Fibroblast of skin of left quadriceps (primary cell): ENCODE measurements around the gene INCA1.

Experiments used
- DNase-seq, 2 experiments: peaks; one replicate each; pipeline ENCODE4 v3.0.0-alpha.2; 2013; ENCODE audit warnings: low read depth in 2 of 2

The INCA1 gene

GRCh38 chr17:5011928-5012327 lies 14.6 kb upstream of the INCA1 start:
- no peak for DNase-seq

GRCh38 chr17:5003214-5003867 lies 6.0 kb upstream of the INCA1 start:
- DNase-seq = no peak

GRCh38 chr17:5002121-5002788 lies 4.9 kb upstream of the INCA1 start:
- DNase-seq = no peak

DNA sequence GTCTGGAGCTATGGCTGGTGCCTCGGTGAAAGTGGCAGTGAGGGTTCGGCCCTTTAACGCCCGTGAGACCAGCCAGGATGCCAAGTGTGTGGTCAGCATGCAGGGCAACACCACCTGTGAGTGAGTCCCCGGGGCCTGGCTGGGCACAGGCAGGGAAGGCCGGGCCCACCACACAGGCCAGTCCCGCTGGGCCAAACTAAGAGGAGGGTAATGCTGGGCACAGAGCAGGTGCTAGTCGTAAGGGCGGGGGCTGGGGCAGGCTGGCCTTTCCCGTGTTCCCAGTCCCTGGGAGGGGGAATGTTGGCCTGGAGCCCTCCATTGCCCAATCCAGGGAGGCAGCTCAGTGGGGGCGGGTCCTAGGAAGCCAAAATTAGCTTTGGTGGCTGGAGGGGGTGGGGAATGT lies 2.9 kb upstream of the INCA1 start:
- no peak for DNase-seq

DNA sequence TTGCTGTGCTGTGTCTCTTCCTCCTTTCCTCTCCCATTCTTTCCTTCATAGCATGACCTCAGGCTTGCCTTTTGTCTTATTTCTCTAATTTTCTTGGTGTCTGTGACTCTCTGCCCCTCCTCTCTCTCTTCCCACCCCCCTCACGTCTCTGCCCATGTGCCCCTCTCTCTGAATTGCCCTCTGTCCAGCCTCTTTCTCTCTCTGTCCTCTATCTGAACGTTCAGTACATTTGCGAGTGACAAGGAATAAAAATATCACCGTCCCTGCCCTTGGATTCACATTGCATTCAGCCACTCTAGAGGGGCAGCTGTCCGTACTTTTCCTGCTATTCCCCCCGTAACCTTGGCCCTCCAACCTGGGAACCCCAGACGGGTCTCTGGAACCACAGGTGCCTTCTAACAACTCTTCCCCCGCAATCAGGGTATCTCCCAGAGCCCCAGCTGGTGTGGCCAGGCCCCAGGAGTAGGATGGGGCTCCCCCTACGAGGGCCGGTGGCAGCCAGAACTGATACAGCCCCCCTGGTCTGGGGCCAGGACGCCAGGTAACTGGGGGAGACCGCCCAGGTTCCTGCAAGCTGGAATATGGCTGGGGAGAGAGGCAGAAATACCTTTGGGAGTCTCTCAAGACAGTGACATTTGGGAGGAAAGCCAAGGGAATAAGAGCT lies 2.2 kb upstream of the INCA1 start:
- no peak for DNase-seq

DNA sequence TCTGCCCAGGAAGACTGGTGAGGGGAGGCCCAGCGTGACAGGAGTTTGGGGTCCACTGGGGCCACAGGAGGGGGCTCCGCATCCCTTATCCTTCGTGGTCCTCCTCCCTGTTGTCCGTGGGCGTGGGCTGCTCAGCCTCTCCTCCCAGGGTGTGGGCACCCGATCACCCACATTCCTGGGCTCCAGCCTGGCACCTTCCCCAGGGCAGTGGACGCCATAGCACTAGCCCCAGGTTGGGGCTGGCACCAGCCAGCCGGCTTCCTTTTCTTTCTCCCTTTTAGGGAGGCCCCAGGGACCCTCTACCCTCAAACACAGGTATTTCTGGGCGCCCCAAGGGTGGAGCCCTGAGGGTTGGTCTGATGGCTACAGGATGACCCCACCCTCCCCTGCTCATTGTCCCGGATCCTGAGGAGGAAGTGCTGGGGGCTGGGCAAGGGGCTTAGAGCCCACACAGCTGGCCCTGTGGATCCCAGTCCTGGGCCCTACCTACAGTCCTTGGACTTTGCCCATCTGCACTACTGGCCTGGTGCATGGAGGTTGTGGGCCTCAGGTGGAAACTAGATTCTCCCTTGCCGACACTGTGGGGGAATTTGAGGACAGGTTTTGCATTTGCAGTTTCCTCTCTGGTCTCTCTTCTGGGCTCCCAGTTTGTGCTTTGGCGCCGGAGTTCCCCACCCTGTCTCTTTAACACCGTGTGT lies 1.6 kb upstream of the INCA1 start:
- DNase-seq = no peak

- DNase-seq = no peak
Observed at GRCh38 chr17:4998027-4998731, 857 bp upstream of the INCA1 start.

- no peak for DNase-seq
Observed at GRCh38 chr17:4994081-4994595, 3.2 kb downstream of the INCA1 start.

- DNase-seq = no peak
Observed at GRCh38 chr17:4987767-4988567, 9.4 kb downstream of the INCA1 start.

DNA sequence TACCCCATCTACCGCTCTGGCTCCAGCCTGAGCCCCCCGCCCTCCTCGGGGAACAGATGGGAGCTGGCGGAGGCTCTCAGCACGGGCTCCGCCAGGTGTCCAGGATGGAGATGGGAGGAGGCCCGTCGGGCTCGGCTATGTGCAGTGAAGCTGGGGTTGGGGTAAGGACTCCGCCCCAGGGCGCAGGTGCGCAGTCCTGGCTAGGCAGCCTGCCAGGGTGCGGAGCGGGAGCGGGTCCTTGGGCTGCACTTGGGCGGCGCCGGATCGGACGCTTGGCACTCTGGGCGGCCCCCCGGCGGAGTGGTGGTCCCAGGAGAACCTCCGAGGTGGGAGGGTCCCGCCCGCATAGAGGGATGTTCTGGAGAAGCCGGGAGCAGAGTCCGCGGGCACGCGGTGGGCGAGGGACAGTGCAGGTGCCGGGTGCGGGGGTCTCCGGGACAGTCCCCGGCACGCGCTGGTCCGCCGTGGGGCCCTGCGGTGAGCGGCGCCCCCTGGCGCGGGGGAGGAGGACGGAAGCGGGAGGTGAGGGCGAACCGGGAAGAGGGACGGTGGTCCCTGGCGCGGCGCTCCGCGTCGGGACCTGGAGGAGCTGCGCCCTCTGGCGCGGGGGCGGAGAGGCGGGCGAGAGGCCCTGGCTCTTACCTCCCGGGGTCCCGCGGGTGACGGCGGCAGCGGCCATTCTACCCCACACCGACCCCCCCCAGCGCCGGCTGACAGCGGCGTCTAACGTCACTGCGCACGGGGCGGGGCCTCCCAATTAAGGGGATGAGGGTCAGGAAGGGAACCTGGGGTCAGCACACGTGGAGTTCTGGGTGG lies 10.2 kb downstream of the INCA1 start, which contains the start of gene CAMTA2:
Gene CAMTA2, minus strand, starts transcription at position 725 of the 816 bp plus-strand sequence. CDS start 1,453 bp downstream, outside the sequence.
- DNase-seq = peak in 1 of 2 experiments; percentile 40

DNA sequence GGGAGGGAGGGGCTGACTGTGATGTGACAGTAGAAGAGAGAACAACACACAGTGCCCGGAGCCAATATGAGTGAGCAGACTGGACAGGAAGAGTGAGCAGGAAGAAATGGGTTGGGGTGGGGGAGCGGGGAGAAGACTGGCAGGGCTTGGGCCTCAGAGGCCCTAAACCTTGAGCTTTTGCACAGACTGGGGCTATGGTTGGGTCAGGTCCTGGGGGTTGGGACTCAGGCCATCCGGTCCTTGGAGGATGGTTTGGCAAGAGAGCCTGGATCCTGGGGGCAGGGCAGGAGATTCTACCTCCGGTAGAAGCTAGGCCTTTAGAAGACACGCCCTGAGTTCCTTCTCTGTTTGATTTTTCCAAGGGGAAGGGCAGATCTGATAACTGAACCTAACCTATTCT lies 10.9 kb downstream of the INCA1 start:
- DNase-seq = no peak

DNA sequence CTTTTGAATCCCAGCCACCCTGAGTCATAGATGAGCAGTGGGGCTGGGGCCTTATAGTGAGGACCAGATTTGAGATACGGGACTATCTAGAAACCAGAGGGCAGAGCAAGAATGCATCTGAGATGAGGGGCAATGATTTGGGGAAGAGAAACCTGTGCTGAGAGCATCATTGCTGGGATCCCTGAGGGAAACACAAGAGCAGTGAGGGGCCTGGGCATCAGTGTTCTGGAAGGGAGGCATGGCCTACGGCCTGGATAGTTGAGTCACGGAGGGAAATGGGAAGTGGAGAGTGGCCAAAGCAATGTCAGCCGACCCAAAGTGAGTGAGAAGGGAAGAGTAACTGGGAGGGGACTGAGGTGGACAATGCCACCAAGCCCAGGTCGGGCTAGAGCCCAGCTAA lies 15.0 kb downstream of the INCA1 start:
- no peak for DNase-seq

DNA sequence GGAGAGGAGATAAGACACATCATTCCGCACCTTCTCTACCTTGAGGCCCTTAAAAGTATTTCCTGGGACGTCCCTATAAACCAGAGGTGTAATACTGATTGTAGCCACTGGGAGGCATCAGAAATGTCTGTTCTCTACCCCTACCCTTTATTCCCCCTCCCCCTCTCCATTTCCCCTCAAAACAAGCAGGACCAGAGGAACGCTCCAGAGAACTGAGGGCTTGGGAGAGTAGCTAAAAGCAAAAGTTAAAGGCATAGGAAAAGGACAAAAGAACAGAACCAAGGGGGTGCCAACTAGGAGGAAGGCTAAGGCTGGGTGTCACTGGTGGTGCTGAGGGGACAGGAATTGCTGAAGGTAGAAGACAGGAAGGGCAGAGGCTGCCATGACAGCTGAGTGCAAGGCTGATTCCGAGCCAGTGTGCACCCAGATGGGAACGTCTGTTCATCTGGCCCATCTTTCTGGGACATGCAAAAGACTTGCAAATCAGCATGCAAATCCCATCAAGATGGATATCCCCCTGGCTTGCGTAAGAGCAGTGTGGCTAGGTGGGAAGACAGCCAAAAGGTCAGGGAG lies 16.6 kb downstream of the INCA1 start:
- DNase-seq = no peak

DNA sequence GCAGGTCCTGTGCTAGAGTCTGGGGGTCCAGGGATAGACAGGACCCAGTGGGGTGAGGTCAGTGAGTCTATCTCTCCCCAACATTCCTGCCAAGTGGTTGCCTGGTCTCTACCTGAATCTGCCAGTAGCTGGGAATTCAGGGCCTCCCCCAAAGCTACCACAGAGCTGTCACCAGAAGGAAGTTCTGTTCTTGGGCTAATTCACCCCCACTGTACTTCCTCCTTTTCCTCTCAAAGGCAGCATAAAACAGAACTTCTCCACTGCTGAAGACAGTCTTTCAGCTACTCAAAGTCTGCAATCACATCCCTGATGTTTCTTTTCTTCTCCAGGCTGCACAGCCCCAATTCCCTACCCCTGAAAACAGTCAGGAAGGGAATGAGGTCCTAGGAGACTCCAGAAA lies 18.6 kb downstream of the INCA1 start:
- DNase-seq = no peak

DNA sequence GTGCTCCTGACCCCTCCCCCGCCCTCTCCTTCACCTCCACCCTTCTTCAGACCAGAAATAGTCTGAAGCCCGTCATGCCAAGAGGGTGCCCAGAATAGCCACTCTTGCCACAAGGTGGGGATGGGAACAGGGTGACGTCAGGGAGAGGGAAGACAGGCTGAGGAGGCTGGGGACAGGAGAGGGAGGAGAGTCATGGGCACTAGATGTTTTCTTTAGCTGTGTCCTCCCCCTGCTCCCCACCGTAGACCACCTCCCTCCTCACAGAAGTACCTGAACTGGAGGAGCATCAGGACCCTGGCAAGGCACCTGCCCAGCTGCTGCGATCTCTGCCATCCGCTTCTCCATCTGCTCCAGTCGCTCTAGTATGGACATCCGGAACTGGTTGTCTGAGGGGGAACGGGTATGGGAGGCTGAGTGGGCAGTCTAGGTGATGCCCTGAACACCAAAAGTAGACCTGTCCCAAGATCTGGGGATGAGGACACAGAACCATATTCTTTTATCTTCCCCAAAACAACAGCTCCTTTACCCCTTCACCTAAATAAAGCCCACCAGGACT lies 23.1 kb downstream of the INCA1 start:
- no peak for DNase-seq

- DNase-seq = no peak
Observed at GRCh38 chr17:4973256-4974114, 23.8 kb downstream of the INCA1 start.

GRCh38 chr17:4972752-4973151 lies 24.6 kb downstream of the INCA1 start:
- DNase-seq = no peak

- no peak for DNase-seq
Observed at GRCh38 chr17:4972322-4972721, 25.0 kb downstream of the INCA1 start.
